BLaER1 treated with 17β-estradiol and CSF1 and Interleukin-3, amounts not matched to agents 10 nM and 100 nM (cell line): Measurements from ENCODE around the gene SEZ6L.

Source experiments
- H3K27ac ChIP-seq, 11 experiments: shearing (Covaris generic); formaldehyde crosslinking; 2 replicates each; pipeline ENCODE4 v1.8.1; 2022
- H3K27me3 ChIP-seq, 11 experiments: shearing (Covaris generic); formaldehyde crosslinking; 2 replicates each; pipeline ENCODE4 v1.8.1; 2022
- H3K36me3 ChIP-seq, 11 experiments: shearing (Covaris generic); formaldehyde crosslinking; 2 replicates each; pipeline ENCODE4 v1.8.1; 2022
- H3K4me1 ChIP-seq, 10 experiments: shearing (Covaris generic); formaldehyde crosslinking; 2 replicates each; pipeline ENCODE4 v1.8.1; 2022
- H3K4me2 ChIP-seq, 11 experiments: shearing (Covaris generic); formaldehyde crosslinking; 2 replicates each; pipeline ENCODE4 v1.8.1; 2022
- H3K4me3 ChIP-seq, 10 experiments: shearing (Covaris generic); formaldehyde crosslinking; 2 replicates each; pipeline ENCODE4 v1.8.1; 2022
- H3K9ac ChIP-seq, 11 experiments: shearing (Covaris generic); formaldehyde crosslinking; 2 replicates each; pipeline ENCODE4 v1.8.1; 2022
- H3K9me3 ChIP-seq, 11 experiments: shearing (Covaris generic); formaldehyde crosslinking; replicated peaks in 1 of 11; 2 replicates each; pipeline ENCODE4 v1.8.1; 2022
- H4K20me1 ChIP-seq, 11 experiments: shearing (Covaris generic); formaldehyde crosslinking; 2 replicates each; pipeline ENCODE4 v1.8.1; 2022
- Cebpa-rat ChIP-seq, 11 experiments: shearing (Covaris generic); IDR thresholded peaks; 2 replicates each; pipeline ENCODE4 v1.8.1; 2022

Gene SEZ6L

DNA sequence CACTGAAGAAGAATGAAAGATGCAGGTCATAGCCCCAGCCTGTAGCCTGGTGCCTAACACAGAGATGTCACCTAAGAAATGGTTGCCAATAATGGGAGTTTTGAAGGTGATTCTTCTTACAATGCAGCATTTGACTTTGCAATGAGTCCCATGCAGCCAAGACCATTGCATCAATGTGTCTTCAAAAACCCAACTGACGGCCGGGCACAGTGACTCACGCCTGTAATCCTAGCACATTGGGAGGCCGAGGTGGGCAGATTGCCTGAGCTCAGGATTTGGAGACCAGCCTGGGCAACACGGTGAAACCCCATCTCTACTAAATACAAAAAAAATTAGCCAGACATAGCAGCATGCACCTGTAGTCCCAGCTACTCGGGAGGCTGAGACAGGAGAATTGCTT is 170.5 kb downstream of the SEZ6L start:
- Histone ChIP-seq H3K4me1 (no peaks in the 10 kb centered on the region), H3K4me3 (no peak overlapping the region), H3K4me2 (no peak overlapping the region), H3K9me3 (no peaks in the 10 kb centered on the region), H3K36me3 (no peaks in the 10 kb centered on the region), H4K20me1 (no peaks in the 10 kb centered on the region; a peak in 1 of 22 replicates), H3K9ac (no peak overlapping the region), H3K27ac (no peak overlapping the region), H3K27me3 (no peaks in the 10 kb centered on the region)
- TF ChIP-seq Cebpa-rat (IDR thresholded peaks at IDR 0.05): no peak

DNA sequence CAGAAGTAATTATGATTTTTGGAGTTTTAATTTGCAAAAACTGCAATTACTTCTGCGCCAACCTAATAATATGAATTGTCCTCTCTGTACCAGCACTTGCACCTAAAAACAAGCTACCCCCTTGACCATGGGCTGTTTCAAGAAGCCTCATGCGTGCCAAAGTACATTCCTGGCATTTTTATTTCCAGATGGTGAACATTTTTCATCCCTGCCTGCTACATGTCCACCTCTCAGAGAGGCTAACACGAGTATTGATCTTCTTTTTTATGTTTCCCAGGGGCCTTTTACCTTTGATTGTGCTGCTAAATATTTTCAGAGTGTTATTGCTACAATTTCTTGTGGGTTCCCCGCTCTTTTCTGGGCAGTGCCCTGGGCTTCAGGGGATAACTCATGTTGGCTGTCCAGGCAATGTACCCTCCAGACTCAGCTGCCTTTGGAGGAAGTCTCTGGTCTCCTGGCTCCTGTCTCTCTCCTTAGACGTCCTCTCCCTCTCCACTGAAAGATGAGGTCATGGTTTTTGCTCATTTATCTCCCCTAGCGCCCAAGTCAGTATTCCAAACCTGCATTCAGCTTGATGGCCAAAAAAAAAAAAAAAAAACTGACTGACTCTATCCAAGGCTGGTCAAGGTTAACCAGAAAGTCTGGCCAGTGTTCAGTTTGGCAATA is 173.6 kb downstream of the SEZ6L start:
- Histone ChIP-seq H3K4me2 (no peak overlapping the region), H3K4me3 (no peak overlapping the region), H3K4me1 (no peaks in the 10 kb centered on the region), H3K9me3 (peaks cover 0 to 8% (median 0%) of the 10 kb centered on the region in 11 experiments; a peak in 3 of 22 replicates), H4K20me1 (no peaks in the 10 kb centered on the region), H3K36me3 (no peaks in the 10 kb centered on the region), H3K9ac (no peak overlapping the region), H3K27ac (no peak overlapping the region), H3K27me3 (no peaks in the 10 kb centered on the region)
- TF ChIP-seq Cebpa-rat (IDR thresholded peaks at IDR 0.05): no peak

DNA sequence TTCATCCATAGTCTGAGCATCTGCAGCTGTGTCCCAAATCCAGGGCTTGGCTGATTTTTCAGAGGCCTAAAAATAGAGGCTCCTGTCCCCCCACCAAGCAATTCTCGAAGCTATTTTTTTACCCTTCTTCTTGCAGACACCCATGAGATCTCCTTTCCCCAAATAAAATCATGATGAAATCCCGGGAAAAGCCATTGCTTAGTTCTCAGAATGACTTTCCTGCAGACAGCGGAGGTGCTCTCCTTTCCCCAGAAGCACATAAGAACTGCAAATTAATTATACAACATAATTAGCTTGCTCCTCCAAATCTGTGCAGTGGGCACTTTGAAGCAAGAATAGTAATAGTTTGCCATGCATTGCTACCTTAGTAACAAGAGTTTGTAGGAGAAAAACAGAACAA is 176.2 kb downstream of the SEZ6L start:
- no peak overlapping the region for H3K27ac ChIP-seq
- H3K4me1 ChIP-seq: no peaks in the 10 kb centered on the region
- H3K36me3 ChIP-seq: no peaks in the 10 kb centered on the region
- no peak overlapping the region for H3K4me3 ChIP-seq
- H4K20me1 ChIP-seq: no peaks in the 10 kb centered on the region
- H3K9me3 ChIP-seq: peaks cover 0 to 8% (median 0%) of the 10 kb centered on the region in 11 experiments; a peak in 3 of 22 replicates
- no peak overlapping the region for H3K9ac ChIP-seq
- no peaks in the 10 kb centered on the region for H3K27me3 ChIP-seq
- no peak for TF ChIP-seq Cebpa-rat (IDR thresholded peaks at IDR 0.05)
- no peak overlapping the region for H3K4me2 ChIP-seq

DNA sequence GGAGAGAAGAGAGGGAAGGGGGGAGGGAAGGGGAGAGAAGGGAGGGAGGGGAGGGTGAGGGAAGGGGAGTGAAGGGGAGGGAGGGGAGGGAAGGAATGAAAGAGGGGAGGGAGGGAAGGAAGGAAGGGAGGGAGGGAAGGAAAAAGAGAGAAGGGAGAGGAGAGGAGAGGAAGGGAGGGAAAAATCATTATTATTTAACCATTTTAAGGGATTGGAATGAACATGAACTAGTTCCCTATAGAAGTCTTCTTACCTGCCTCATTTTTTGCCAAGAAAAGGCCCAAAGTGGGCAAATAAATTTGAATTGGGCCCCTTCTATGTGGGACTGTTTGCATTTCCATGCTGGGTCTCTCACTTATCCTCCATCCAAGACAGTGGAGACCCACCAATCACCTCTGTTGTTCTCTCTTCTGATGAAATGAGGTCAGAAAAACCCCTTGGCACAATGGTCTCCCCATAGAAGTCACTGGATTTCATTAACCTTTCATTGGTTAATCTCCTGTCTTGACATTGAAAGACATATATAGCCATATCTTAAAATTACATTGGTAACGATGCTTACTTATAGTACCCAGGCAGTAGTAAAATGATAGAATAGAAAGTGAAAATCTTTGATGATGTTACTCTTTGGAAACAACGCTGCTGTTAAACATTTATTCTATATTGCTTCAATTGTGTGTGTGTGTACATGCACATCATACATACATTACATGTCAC is 179.7 kb downstream of the SEZ6L start:
- Histone ChIP-seq H3K9ac (no peak overlapping the region), H4K20me1 (no peaks in the 10 kb centered on the region), H3K27me3 (no peaks in the 10 kb centered on the region), H3K4me2 (no peak overlapping the region), H3K36me3 (no peaks in the 10 kb centered on the region), H3K27ac (no peak overlapping the region), H3K9me3 (peaks cover 0 to 8% (median 0%) of the 10 kb centered on the region in 11 experiments; a peak in 3 of 22 replicates), H3K4me1 (no peaks in the 10 kb centered on the region), H3K4me3 (no peak overlapping the region)
- no peak for TF ChIP-seq Cebpa-rat (IDR thresholded peaks at IDR 0.05)

DNA sequence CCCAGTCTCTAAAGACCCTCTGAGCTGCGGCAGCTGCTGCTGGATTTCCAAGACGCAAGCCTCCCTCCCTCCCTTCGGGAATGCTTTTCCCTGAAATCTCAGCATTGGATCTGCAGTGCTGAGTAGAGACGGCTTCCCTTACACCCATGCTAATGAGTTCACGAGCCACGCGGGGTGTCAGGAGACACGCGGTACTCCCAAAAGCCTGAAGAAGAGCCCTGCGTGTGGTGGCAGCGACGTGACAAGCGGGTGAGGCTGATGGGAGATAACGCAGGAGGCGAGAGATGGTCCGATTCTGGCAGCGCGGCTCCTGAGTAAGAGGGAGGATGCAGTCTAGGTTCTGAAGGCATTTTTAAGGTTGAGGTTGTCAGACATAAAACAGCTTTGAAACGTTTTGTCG is 185.4 kb downstream of the SEZ6L start:
- H3K27ac ChIP-seq: no peak overlapping the region
- no peaks in the 10 kb centered on the region for H3K36me3 ChIP-seq
- no peak overlapping the region for H3K4me3 ChIP-seq
- no peak for TF ChIP-seq Cebpa-rat (IDR thresholded peaks at IDR 0.05)
- no peak overlapping the region for H3K4me2 ChIP-seq
- H3K4me1 ChIP-seq: peaks cover 0 to 21% (median 8%) of the 10 kb centered on the region in 10 experiments; a peak in 11 of 20 replicates
- no peaks in the 10 kb centered on the region for H3K9me3 ChIP-seq
- H3K9ac ChIP-seq: no peak overlapping the region
- no peaks in the 10 kb centered on the region for H4K20me1 ChIP-seq
- no peaks in the 10 kb centered on the region for H3K27me3 ChIP-seq

DNA sequence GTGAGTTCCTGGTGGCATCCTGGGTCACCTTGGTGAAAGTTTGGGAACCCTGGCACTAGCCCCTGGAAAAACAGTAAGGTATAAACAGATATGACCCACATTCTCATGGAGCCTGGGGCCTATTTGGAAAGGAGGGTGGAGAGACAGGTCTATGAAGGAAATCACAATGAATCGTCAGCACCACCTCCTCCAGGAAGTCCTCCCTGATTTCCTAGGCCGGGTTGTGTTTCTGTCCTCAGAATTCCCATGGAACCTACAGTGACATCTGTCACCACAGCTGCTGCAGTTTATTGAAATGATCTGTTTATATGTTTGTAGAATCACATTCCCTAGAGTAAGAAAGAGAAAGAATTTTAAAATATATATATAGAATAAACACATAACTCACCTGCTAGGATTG is 188.0 kb downstream of the SEZ6L start:
- Histone ChIP-seq H3K4me3 (no peak overlapping the region), H3K9ac (0 out of 22 replicates have a peak overlapping the region, but pooled peaks of 1 of the 11 experiments have one; percentile 8), H3K4me2 (peak overlapping the region in 4 of 11 experiments; percentile 4 to 45 (median 32); a peak in 6 of 22 replicates), H4K20me1 (no peaks in the 10 kb centered on the region), H3K27me3 (no peaks in the 10 kb centered on the region), H3K27ac (peak overlapping the region in 5 of 11 experiments; percentile 6 to 41 (median 33); a peak in 5 of 22 replicates), H3K9me3 (no peaks in the 10 kb centered on the region), H3K36me3 (no peaks in the 10 kb centered on the region), H3K4me1 (peaks cover 5 to 26% (median 15%) of the 10 kb centered on the region in 10 experiments; a peak in 15 of 20 replicates)
- TF ChIP-seq Cebpa-rat (IDR thresholded peaks at IDR 0.05): no peak

DNA sequence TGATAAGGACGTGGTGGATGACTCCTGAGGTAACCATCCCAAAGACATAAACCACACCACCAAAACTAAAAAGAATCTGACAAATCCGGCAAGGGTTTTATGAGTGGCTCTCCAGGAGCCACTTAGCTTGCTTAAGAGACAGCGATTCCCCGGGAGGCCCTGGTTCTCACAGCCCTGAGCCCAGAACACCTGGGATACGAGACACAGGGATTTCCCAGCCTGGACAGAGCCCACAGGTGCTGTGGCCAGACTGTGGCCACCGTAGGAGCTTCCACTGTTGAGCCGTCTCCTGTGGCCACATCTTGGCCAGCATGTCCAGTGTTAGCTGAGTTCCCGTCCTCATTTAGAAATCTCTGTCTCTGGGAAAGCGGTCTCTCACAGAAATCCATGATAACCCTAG is 188.6 kb downstream of the SEZ6L start:
- H3K4me2 ChIP-seq: no peak overlapping the region
- no peaks in the 10 kb centered on the region for H4K20me1 ChIP-seq
- no peaks in the 10 kb centered on the region for H3K27me3 ChIP-seq
- no peak for TF ChIP-seq Cebpa-rat (IDR thresholded peaks at IDR 0.05)
- no peak overlapping the region for H3K9ac ChIP-seq
- H3K27ac ChIP-seq: peak overlapping the region in 1 of 11 experiments; percentile 41; a peak in 1 of 22 replicates
- H3K9me3 ChIP-seq: no peaks in the 10 kb centered on the region
- no peak overlapping the region for H3K4me3 ChIP-seq
- no peaks in the 10 kb centered on the region for H3K36me3 ChIP-seq
- H3K4me1 ChIP-seq: peaks cover 5 to 26% (median 15%) of the 10 kb centered on the region in 10 experiments; a peak in 15 of 20 replicates

DNA sequence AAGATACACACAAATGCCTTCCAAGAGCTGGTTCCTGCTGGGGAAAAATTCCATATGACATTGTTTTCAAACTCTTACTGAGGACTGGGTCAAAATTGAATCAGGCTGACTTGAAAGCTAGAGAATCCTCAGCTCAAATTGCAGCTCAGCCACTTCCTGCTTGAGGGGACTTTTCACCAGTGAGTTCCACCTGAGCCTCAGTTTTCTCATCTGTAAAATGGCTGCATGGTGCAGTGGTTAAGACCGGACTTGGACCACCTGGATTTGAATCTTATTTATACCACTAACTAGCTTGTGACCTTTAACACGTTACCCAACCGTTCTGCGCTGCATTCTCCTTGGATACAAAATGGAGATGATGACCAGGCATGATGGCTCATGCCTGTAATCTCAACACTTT is 189.9 kb downstream of the SEZ6L start:
- Histone ChIP-seq H3K9ac (no peak overlapping the region), H4K20me1 (no peaks in the 10 kb centered on the region), H3K4me2 (no peak overlapping the region), H3K36me3 (no peaks in the 10 kb centered on the region), H3K27me3 (no peaks in the 10 kb centered on the region), H3K27ac (no peak overlapping the region), H3K4me1 (peaks cover 5 to 26% (median 15%) of the 10 kb centered on the region in 10 experiments; a peak in 15 of 20 replicates), H3K9me3 (no peaks in the 10 kb centered on the region), H3K4me3 (no peak overlapping the region)
- no peak for TF ChIP-seq Cebpa-rat (IDR thresholded peaks at IDR 0.05)

DNA sequence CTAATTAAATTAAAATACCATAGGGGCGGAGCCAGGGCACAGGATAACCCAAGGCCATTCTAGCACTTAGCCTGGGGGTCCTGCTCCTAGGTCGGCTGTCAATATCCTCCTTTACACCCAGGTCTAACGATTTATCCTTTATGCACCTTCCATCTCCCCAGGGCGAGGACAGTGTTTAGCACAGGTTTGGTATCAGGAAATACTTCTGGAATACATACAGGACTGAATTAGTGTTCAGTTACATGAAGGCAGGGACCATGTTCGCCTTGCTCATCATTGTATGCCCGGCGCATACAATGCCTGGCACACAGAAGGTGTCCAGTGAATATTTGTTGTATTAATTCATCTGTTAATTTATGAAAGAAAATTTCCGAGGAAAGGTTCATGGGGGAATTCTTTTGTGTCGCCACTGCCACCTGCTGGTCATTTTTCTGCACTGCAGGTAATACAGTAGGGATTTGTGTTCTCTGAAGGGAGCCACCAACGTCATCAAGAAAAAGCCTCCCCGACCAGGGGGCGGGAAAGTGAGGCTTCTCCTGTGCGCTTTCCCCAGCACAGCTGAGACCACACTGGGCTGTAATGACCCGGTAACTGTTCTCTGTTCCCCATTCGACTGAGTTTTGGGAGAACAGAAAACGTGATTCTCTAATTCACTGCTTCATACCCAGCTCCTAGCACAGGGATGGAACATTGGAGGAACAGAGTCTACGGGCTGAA is 191.1 kb downstream of the SEZ6L start:
- TF ChIP-seq Cebpa-rat (IDR thresholded peaks at IDR 0.05): no peak
- H3K27me3 ChIP-seq: no peaks in the 10 kb centered on the region
- H4K20me1 ChIP-seq: no peaks in the 10 kb centered on the region
- no peaks in the 10 kb centered on the region for H3K9me3 ChIP-seq
- peak overlapping the region; percentile 30 to 92 (median 61); a peak in 21 of 22 replicates for H3K4me2 ChIP-seq
- H3K9ac ChIP-seq: peak overlapping the region in 9 of 11 experiments; percentile 1 to 61 (median 38); a peak in 12 of 22 replicates
- peaks cover 5 to 26% (median 15%) of the 10 kb centered on the region in 10 experiments; a peak in 14 of 20 replicates for H3K4me1 ChIP-seq
- no peaks in the 10 kb centered on the region for H3K36me3 ChIP-seq
- H3K4me3 ChIP-seq: peak overlapping the region in 1 of 10 experiments; percentile 6; a peak in 3 of 20 replicates
- no peak overlapping the region for H3K27ac ChIP-seq
